ENCODE measurements around the gene EYS.

The EYS gene

GRCh38 chr6:64714073-64714472 is 993.0 kb downstream of the EYS start:
- CTCF ChIA-PET = no interaction called here
- no peaks in the 10 kb centered on the region for H3K27me3 Mint-ChIP-seq
- no peak for DNase-seq
- no peak overlapping the region for H3K27ac Mint-ChIP-seq
- no peaks in the 10 kb centered on the region for H3K4me1 Mint-ChIP-seq
- no peaks in the 10 kb centered on the region for H3K36me3 Mint-ChIP-seq
- H3K9me3 Mint-ChIP-seq = peaks cover 7% of the 10 kb centered on the region
- H3K4me3 Mint-ChIP-seq = no peak overlapping the region

- Mint-ChIP-seq H3K9me3 (peaks cover 5% of the 10 kb centered on the region), H3K27me3 (no peaks in the 10 kb centered on the region), H3K36me3 (no peaks in the 10 kb centered on the region), H3K4me3 (no peak overlapping the region), H3K4me1 (no peaks in the 10 kb centered on the region), H3K27ac (no peak overlapping the region)
- DNase-seq = no peak
- CTCF ChIA-PET = no interaction called here
These were observed 993.9 kb downstream of the EYS start for GRCh38 chr6:64713175-64713574.

GRCh38 chr6:64712606-64713005 is 994.4 kb downstream of the EYS start:
- no peak for DNase-seq
- CTCF ChIA-PET = no interaction called here
- Mint-ChIP-seq H3K27me3 (no peaks in the 10 kb centered on the region), H3K4me3 (no peak overlapping the region), H3K36me3 (no peaks in the 10 kb centered on the region), H3K4me1 (no peaks in the 10 kb centered on the region), H3K27ac (no peak overlapping the region), H3K9me3 (peaks cover 5% of the 10 kb centered on the region)

- no peaks in the 10 kb centered on the region for H3K4me1 Mint-ChIP-seq
- DNase-seq = no peak
- H3K27ac Mint-ChIP-seq = no peak overlapping the region
- CTCF ChIA-PET = no interaction called here
- H3K4me3 Mint-ChIP-seq = no peak overlapping the region
- H3K36me3 Mint-ChIP-seq = no peaks in the 10 kb centered on the region
- H3K27me3 Mint-ChIP-seq = no peaks in the 10 kb centered on the region
- H3K9me3 Mint-ChIP-seq = peaks cover 13% of the 10 kb centered on the region
These were observed 1003.1 kb downstream of the EYS start for GRCh38 chr6:64703922-64704321.

GRCh38 chr6:64696053-64696452 is 1011.0 kb downstream of the EYS start:
- Mint-ChIP-seq H3K27ac (no peak overlapping the region), H3K27me3 (no peaks in the 10 kb centered on the region), H3K4me1 (no peaks in the 10 kb centered on the region), H3K36me3 (no peaks in the 10 kb centered on the region), H3K4me3 (no peak overlapping the region), H3K9me3 (peaks cover 25% of the 10 kb centered on the region)
- CTCF ChIA-PET = no interaction called here
- DNase-seq = no peak

GRCh38 chr6:64694356-64694755 is 1012.7 kb downstream of the EYS start:
- H3K36me3 Mint-ChIP-seq = no peaks in the 10 kb centered on the region
- CTCF ChIA-PET = no interaction called here
- no peak overlapping the region for H3K4me3 Mint-ChIP-seq
- peaks cover 30% of the 10 kb centered on the region for H3K9me3 Mint-ChIP-seq
- H3K27ac Mint-ChIP-seq = no peak overlapping the region
- H3K4me1 Mint-ChIP-seq = no peaks in the 10 kb centered on the region
- H3K27me3 Mint-ChIP-seq = no peaks in the 10 kb centered on the region
- DNase-seq = no peak

GRCh38 chr6:64691064-64691463 is 1016.0 kb downstream of the EYS start:
- H3K27me3 Mint-ChIP-seq = no peaks in the 10 kb centered on the region
- H3K9me3 Mint-ChIP-seq = peaks cover 18% of the 10 kb centered on the region
- H3K4me1 Mint-ChIP-seq = no peaks in the 10 kb centered on the region
- no peak overlapping the region for H3K4me3 Mint-ChIP-seq
- no peak overlapping the region for H3K27ac Mint-ChIP-seq
- no peak for DNase-seq
- CTCF ChIA-PET = no interaction called here
- no peaks in the 10 kb centered on the region for H3K36me3 Mint-ChIP-seq

- no peaks in the 10 kb centered on the region for H3K4me1 Mint-ChIP-seq
- no peak overlapping the region for H3K4me3 Mint-ChIP-seq
- DNase-seq = no peak
- peaks cover 9% of the 10 kb centered on the region for H3K9me3 Mint-ChIP-seq
- H3K27me3 Mint-ChIP-seq = no peaks in the 10 kb centered on the region
- no peak overlapping the region for H3K27ac Mint-ChIP-seq
- no peaks in the 10 kb centered on the region for H3K36me3 Mint-ChIP-seq
- CTCF ChIA-PET = no interaction called here
These were observed 1021.6 kb downstream of the EYS start for GRCh38 chr6:64685401-64685800.

GRCh38 chr6:64683682-64684081 is 1023.3 kb downstream of the EYS start:
- CTCF ChIA-PET = no interaction called here
- no peak overlapping the region for H3K27ac Mint-ChIP-seq
- H3K36me3 Mint-ChIP-seq = no peaks in the 10 kb centered on the region
- peaks cover 6% of the 10 kb centered on the region for H3K9me3 Mint-ChIP-seq
- DNase-seq = no peak
- no peaks in the 10 kb centered on the region for H3K4me1 Mint-ChIP-seq
- H3K4me3 Mint-ChIP-seq = no peak overlapping the region
- H3K27me3 Mint-ChIP-seq = no peaks in the 10 kb centered on the region

- CTCF ChIA-PET = no interaction called here
- no peak overlapping the region for H3K27ac Mint-ChIP-seq
- H3K27me3 Mint-ChIP-seq = no peaks in the 10 kb centered on the region
- H3K4me3 Mint-ChIP-seq = no peak overlapping the region
- peaks cover 2% of the 10 kb centered on the region for H3K9me3 Mint-ChIP-seq
- no peaks in the 10 kb centered on the region for H3K36me3 Mint-ChIP-seq
- H3K4me1 Mint-ChIP-seq = no peaks in the 10 kb centered on the region
- no peak for DNase-seq
These were observed 1025.4 kb downstream of the EYS start for GRCh38 chr6:64681416-64682160.

- H3K27me3 Mint-ChIP-seq = no peaks in the 10 kb centered on the region
- no peak for DNase-seq
- no peak overlapping the region for H3K27ac Mint-ChIP-seq
- peaks cover 2% of the 10 kb centered on the region for H3K9me3 Mint-ChIP-seq
- H3K36me3 Mint-ChIP-seq = no peaks in the 10 kb centered on the region
- CTCF ChIA-PET = no interaction called here
- no peaks in the 10 kb centered on the region for H3K4me1 Mint-ChIP-seq
- H3K4me3 Mint-ChIP-seq = no peak overlapping the region
These were observed 1026.6 kb downstream of the EYS start for GRCh38 chr6:64680446-64680845.

GRCh38 chr6:64679416-64679815 is 1027.6 kb downstream of the EYS start:
- H3K27ac Mint-ChIP-seq = no peak overlapping the region
- CTCF ChIA-PET = no interaction called here
- H3K27me3 Mint-ChIP-seq = no peaks in the 10 kb centered on the region
- H3K36me3 Mint-ChIP-seq = no peaks in the 10 kb centered on the region
- DNase-seq = no peak
- no peaks in the 10 kb centered on the region for H3K4me1 Mint-ChIP-seq
- H3K4me3 Mint-ChIP-seq = no peak overlapping the region
- H3K9me3 Mint-ChIP-seq = peaks cover 2% of the 10 kb centered on the region

GRCh38 chr6:64672651-64673050 is 1034.4 kb downstream of the EYS start:
- CTCF ChIA-PET = no interaction called here
- H3K4me3 Mint-ChIP-seq = no peak overlapping the region
- H3K27me3 Mint-ChIP-seq = no peaks in the 10 kb centered on the region
- H3K9me3 Mint-ChIP-seq = peaks cover 3% of the 10 kb centered on the region
- H3K36me3 Mint-ChIP-seq = no peaks in the 10 kb centered on the region
- no peaks in the 10 kb centered on the region for H3K4me1 Mint-ChIP-seq
- no peak for DNase-seq
- H3K27ac Mint-ChIP-seq = no peak overlapping the region

- Mint-ChIP-seq H3K4me1 (no peaks in the 10 kb centered on the region), H3K9me3 (peaks cover 3% of the 10 kb centered on the region), H3K4me3 (no peak overlapping the region), H3K27me3 (no peaks in the 10 kb centered on the region), H3K27ac (no peak overlapping the region), H3K36me3 (no peaks in the 10 kb centered on the region)
- CTCF ChIA-PET = no interaction called here
- no peak for DNase-seq
These were observed 1034.9 kb downstream of the EYS start for GRCh38 chr6:64672131-64672530.

- H3K27me3 Mint-ChIP-seq = no peaks in the 10 kb centered on the region
- H3K4me1 Mint-ChIP-seq = no peaks in the 10 kb centered on the region
- no peaks in the 10 kb centered on the region for H3K36me3 Mint-ChIP-seq
- CTCF ChIA-PET = no interaction called here
- DNase-seq = no peak
- H3K27ac Mint-ChIP-seq = no peak overlapping the region
- no peak overlapping the region for H3K4me3 Mint-ChIP-seq
- peaks cover 11% of the 10 kb centered on the region for H3K9me3 Mint-ChIP-seq
These were observed 1041.9 kb downstream of the EYS start for GRCh38 chr6:64665137-64665536.

GRCh38 chr6:64664480-64664879 is 1042.5 kb downstream of the EYS start:
- Mint-ChIP-seq H3K4me3 (no peak overlapping the region), H3K9me3 (peaks cover 11% of the 10 kb centered on the region), H3K27me3 (no peaks in the 10 kb centered on the region), H3K4me1 (no peaks in the 10 kb centered on the region), H3K36me3 (no peaks in the 10 kb centered on the region), H3K27ac (no peak overlapping the region)
- DNase-seq = no peak
- CTCF ChIA-PET = no interaction called here

Measured in activated naive CD4-positive, alpha-beta T cell treated with anti-CD3 and anti-CD28 coated beads, Interleukin-2, amount 10 ng/mL, durations not matched to agents 7 days and 5 days (primary cell).